ENCODE measurements around the gene FBXW9. TPM values are rescaled to one million over a fixed set of nuclear protein-coding genes. Genes with fewer than 3 reads are reported as not detected.

FBXW9 gene
- total and polyA plus RNA-seq, 2 of the 8 experiments (the other 6 are each of a cell fraction or from before 2014, with no cell fraction given), result 10.8 to 30.1 TPM

DNA sequence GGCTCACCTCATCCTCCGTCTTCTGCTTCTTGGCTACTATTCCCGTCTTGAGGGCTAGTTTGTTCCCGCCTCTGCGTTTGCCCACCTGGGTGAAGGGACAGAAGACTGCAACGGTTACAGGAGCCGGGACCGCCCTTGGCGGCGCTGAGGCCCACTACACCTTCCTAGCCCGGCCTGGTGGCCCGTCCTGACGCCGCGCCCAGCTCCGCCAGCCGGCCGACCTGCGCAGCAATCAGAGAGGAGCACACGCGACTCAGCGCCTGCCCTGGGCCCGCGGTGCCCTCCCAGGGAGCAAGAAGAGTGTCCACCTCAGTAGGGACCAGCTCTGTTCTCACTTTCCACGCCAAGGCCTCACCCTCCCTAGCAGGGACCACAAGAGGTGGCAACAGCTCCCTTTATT lies 34.9 kb upstream of the FBXW9 start:
- Histone ChIP-seq H3K23ac (ENCODE audit: insufficient read length) (no peak overlapping the region), H4K20me1 (replicated peaks in 1 of 2; ENCODE audit: control insufficient read depth in 1 of 2, insufficient read depth in 2 of 2, low read length in 2 of 2) (peaks cover 14 to 20% of the 10 kb centered on the region in 2 experiments), H2BK120ac (replicated peaks; ENCODE audit: low read depth, low read length) (no peak overlapping the region), H4K91ac (replicated peaks; ENCODE audit: insufficient read length, low read length) (no peak overlapping the region), H2BK12ac (ENCODE audit: low read depth, low read length) (no peak overlapping the region), H3K4me2 (ENCODE audit: insufficient read depth in 1 of 2, low read depth in 2 of 2, low read length in 2 of 2) (no peak overlapping the region; a peak in 1 of 4 replicates), H4K8ac (ENCODE audit: extremely low read depth, insufficient read depth, low read length) (no peak overlapping the region), H2AK5ac (ENCODE audit: low read depth, low read length) (no peak overlapping the region), H3K4me3 (ENCODE audit: extremely low read depth in 1 of 4, insufficient read depth in 2 of 4, low read depth in 3 of 4, low read length in 4 of 4) (no peak overlapping the region), H2BK5ac (ENCODE audit: low read depth, low read length) (no peak overlapping the region), H3K4ac (replicated peaks; ENCODE audit: insufficient read length, low read depth, low read length) (no peak overlapping the region), H3K14ac (ENCODE audit: insufficient read length) (no peak overlapping the region), H3K23me2 (ENCODE audit: low read depth, low read length) (peaks cover 8% of the 10 kb centered on the region), H2BK15ac (ENCODE audit: low read length) (no peak overlapping the region), H2AFZ (ENCODE audit: low read length) (no peak overlapping the region), H2BK20ac (ENCODE audit: low read length) (no peak overlapping the region), H3K79me1 (ENCODE audit: low read depth, low read length) (peaks cover 5% of the 10 kb centered on the region; the same call in 1 of the 2 replicates), H3K9ac (replicated peaks in 1 of 4; ENCODE audit: extremely low read depth in 1 of 4, low read depth in 3 of 4, low read length in 3 of 4) (no peak overlapping the region; a peak in 1 of 7 replicates), H3K36me3 (ENCODE audit: control insufficient read depth in 2 of 4, insufficient read depth in 4 of 4, low read length in 3 of 4) (peaks cover 10 to 31% (median 15%) of the 10 kb centered on the region in 4 experiments), H3K27ac (ENCODE audit: low read depth, low read length) (no peak overlapping the region), H3K18ac (ENCODE audit: extremely low read depth, low read length) (no peak overlapping the region), H3K27me3 (replicated peaks in 1 of 4; ENCODE audit: control insufficient read depth in 3 of 4, extremely low read depth in 1 of 4, insufficient read depth in 3 of 4, low read length in 3 of 4) (no peaks in the 10 kb centered on the region), H3K56ac (replicated peaks; ENCODE audit: insufficient read length, low read depth, low read length) (no peak overlapping the region), H3K79me2 (ENCODE audit: control insufficient read depth in 1 of 2, insufficient read depth in 2 of 2, low read length in 2 of 2) (peaks cover 26 to 39% of the 10 kb centered on the region in 2 experiments), H4K5ac (ENCODE audit: insufficient read length, low read depth, low read length) (no peak overlapping the region), H3K9me3 (ENCODE audit: insufficient read depth in 2 of 2, low read depth in 1 of 2, low read length in 1 of 2) (no peaks in the 10 kb centered on the region), H3K4me1 (replicated peaks in 1 of 4; ENCODE audit: control insufficient read depth in 3 of 4, insufficient read depth in 4 of 4, low read length in 3 of 4) (peaks cover 0 to 6% (median 4%) of the 10 kb centered on the region in 4 experiments; a peak in 5 of 7 replicates)
- POLR2A ChIA-PET (ENCODE audit: partially characterized antibody), result interaction anchor here (0.6 to 14.0 kb wide), 9 partner anchors 8 to 424 kb away, joined by 3 to 258 read pairs (median 4); partner anchors contain the start of genes FBXW9 and TNPO2
- no peak for DNase-seq (ENCODE audit: low read depth in 1 of 2, low spot score in 2 of 2)
- CTCF ChIA-PET (ENCODE audit: partially characterized antibody), result interaction anchor here (0.6 to 10.5 kb wide), 7 partner anchors 14 to 199 kb away, joined by 3 to 87 read pairs (median 3); no protein-coding TSS in a partner anchor
- TF ChIP-seq E2F6 (IDR thresholded peaks at IDR 0.05) (no peak), USF2 (IDR thresholded peaks at IDR 0.05; ENCODE audit: low read length) (no peak), BCL11A (IDR thresholded peaks at IDR 0.05; ENCODE audit: low read depth in 2 of 2, low read length in 2 of 2) (no peak), RNF2 (IDR thresholded peaks at IDR 0.05; ENCODE audit: borderline replicate concordance, low read depth, low read length, missing control alignments, poor library complexity, severe bottlenecking) (no peak)
- FAIRE-seq, result no peak
- WGBS, 2 experiments (ENCODE audit: extremely low coverage in 1 of 2, insufficient coverage in 1 of 2, insufficient read length in 1 of 2, insufficient replicate concordance in 2 of 2, low coverage in 1 of 2, low lambda C conversion rate in 2 of 2, missing lambda C conversion rate in 1 of 2), result 98% methylated on average over 23 of the region's 24 CpGs; no CpG with 5 or more reads in 1 of the 2 experiments

Data from H1 (cell line).